Astrocyte (in vitro differentiated cells and primary cell): ENCODE results near the gene CEP89.

Experiments used
- EZH2 ChIP-seq: IDR thresholded peaks from 2 replicates; pipeline ENCODE4 v1.6.1; 2012; ENCODE audit warnings: mild to moderate bottlenecking, low read length, inconsistent platforms; ENCODE audit not compliant: insufficient read depth
- TF ChIP-seq, protein P1 (sequence below): IDR thresholded peaks from 2 replicates; pipeline ENCODE4 v1.5.1; 2011; ENCODE audit warnings: low read depth, mild to moderate bottlenecking, inconsistent platforms, low read length, moderate library complexity; ENCODE audit not compliant: insufficient read depth

GRCh38 chr19:32862741-32863140 lies 109.0 kb downstream of the CEP89 start:
- TF ChIP-seq, protein P1, sequence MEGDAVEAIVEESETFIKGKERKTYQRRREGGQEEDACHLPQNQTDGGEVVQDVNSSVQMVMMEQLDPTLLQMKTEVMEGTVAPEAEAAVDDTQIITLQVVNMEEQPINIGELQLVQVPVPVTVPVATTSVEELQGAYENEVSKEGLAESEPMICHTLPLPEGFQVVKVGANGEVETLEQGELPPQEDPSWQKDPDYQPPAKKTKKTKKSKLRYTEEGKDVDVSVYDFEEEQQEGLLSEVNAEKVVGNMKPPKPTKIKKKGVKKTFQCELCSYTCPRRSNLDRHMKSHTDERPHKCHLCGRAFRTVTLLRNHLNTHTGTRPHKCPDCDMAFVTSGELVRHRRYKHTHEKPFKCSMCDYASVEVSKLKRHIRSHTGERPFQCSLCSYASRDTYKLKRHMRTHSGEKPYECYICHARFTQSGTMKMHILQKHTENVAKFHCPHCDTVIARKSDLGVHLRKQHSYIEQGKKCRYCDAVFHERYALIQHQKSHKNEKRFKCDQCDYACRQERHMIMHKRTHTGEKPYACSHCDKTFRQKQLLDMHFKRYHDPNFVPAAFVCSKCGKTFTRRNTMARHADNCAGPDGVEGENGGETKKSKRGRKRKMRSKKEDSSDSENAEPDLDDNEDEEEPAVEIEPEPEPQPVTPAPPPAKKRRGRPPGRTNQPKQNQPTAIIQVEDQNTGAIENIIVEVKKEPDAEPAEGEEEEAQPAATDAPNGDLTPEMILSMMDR = no peak
- TF ChIP-seq EZH2 = no peak
